Esophagus muscularis mucosa (tissue), 4 donors: ENCODE data around the gene RAB7B. TPM values are rescaled to one million over a fixed set of nuclear protein-coding genes. Genes with fewer than 3 reads are reported as not detected.

Experiments
- DNase-seq: peaks from one replicate; pipeline ENCODE4 v3.0.0-alpha.2; 2017; ENCODE audit errors: extremely low spot score
- H3K27ac ChIP-seq, 4 donors: fragments of 200-600 bp; sonication (generic); replicated peaks in 1 of 4; 1 replicate in 3 of 4; 2 replicates in 1 of 4; pipeline ENCODE4 v1.5.1; 2016 to 2019; ENCODE audit warnings: mild to moderate bottlenecking in 1 of 4
- H3K27me3 ChIP-seq, 4 donors: fragments of 200-600 bp; sonication (generic); one replicate each; pipeline versions ENCODE4 v1.5.1 to v1.6.0; 2016 to 2019
- H3K36me3 ChIP-seq, 4 donors: fragments of 200-600 bp; sonication (generic); one replicate each; pipeline ENCODE4 v1.5.1; 2016 to 2019
- H3K4me1 ChIP-seq, 4 donors: fragments of 200-600 bp; sonication (generic); one replicate each; pipeline ENCODE4 v1.5.1; 2016 to 2019
- H3K4me3 ChIP-seq, 4 donors: fragments of 200-600 bp; sonication (generic); 1 replicate in 2 of 4; 2 replicates in 2 of 4; pipeline ENCODE4 v1.5.1; 2016 to 2019; ENCODE audit warnings: mild to moderate bottlenecking in 4 of 4, moderate library complexity in 1 of 4
- H3K9me3 ChIP-seq, 4 donors: fragments of 200-600 bp; sonication (generic); 1 replicate in 3 of 4; 2 replicates in 1 of 4; pipeline ENCODE4 v1.5.1; 2016 to 2019
- CTCF ChIP-seq, 3 experiments: fragments of 200-600 bp in 2 of 3; fragments of 450-650 bp in 1 of 3; sonication (generic) in 2 of 3; IDR thresholded peaks; one replicate each; pipeline ENCODE4 v1.5.1; 2017 to 2019; ENCODE audit warnings: antibody characterized with exemption in 3 of 3, mild to moderate bottlenecking in 2 of 3, moderate library complexity in 1 of 3
- EP300 ChIP-seq: sonication (generic); formaldehyde crosslinking; IDR thresholded peaks from one replicate; pipeline ENCODE4 v1.6.1; 2017; ENCODE audit warnings: antibody characterized with exemption
- POLR2A ChIP-seq: fragments of 450-650 bp; IDR thresholded peaks from one replicate; pipeline ENCODE4 v1.6.1; 2017; ENCODE audit warnings: antibody characterized with exemption, moderate library complexity, mild to moderate bottlenecking, low read depth
- POLR2AphosphoS5 ChIP-seq, 2 donors: sonication (generic); formaldehyde crosslinking; IDR thresholded peaks; one replicate each; pipeline ENCODE4 v1.6.1; 2017; ENCODE audit warnings: antibody characterized with exemption in 2 of 2
- WGBS: methylation state at CpG from one replicate; pipeline ENCODE4 v1.1.5; 2018; 5-methylcytosine and 5-hydroxymethylcytosine counted together
- intact Hi-C: fragments of 100-400 bp; cut with DNase I; formaldehyde crosslinking; loops from one replicate; pipeline ENCODE4 v1.15.1; 2023
- total RNA-seq, 4 donors: library from RNA; depleted of rRNA; stranded (reverse); fragments of >200 nt; gene quantifications; one replicate each; pipeline versions ENCODE4 v1.1.0 to v1.2.1, GENCODE V29; 2016

Gene RAB7B
- total RNA-seq, 4 donors from 2014 or later, result 0.32 to 2.5 (median 1.8) TPM

GRCh38 chr1:206048582-206048981 is 45.4 kb upstream of the RAB7B start:
- Histone ChIP-seq H3K36me3 (no peaks in the 10 kb centered on the region), H3K4me1 (no peaks in the 10 kb centered on the region), H3K9me3 (no peaks in the 10 kb centered on the region), H3K4me3 (no peak overlapping the region), H3K27ac (no peak overlapping the region), H3K27me3 (no peaks in the 10 kb centered on the region)
- TF ChIP-seq EP300 (no peak), POLR2A (no peak), CTCF (IDR thresholded peaks at IDR 0.05) (no peak), POLR2AphosphoS5 (IDR thresholded peaks at IDR 0.05) (no peak)
- DNase-seq, result no peak
- intact Hi-C loops, result no loop called here
- 78% methylated on average over 6 of the region's 6 CpGs for WGBS

DNA sequence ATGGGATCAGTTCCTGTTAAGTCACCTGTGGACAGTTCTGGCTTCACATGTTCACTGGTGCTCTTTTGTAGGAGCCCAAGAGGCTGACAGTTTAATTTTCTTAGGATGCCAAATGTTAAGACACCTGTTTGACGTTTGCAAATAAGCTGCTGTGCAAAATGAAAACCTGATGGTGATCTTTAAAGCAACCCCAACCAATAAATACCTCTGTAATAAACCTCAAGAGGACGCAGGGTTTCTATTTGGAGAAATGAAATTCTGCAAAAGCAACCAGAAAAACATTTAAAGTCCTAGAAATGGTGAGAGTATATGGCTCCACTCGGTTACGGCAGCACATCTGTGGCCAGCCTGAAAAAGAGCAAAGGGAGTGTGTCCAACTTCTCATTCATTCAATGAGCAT is 44.1 kb upstream of the RAB7B start:
- H3K27me3 ChIP-seq, result peaks cover 0 to 5% (median 0%) of the 10 kb centered on the region in 4 donors
- no peak for DNase-seq
- intact Hi-C loops, result no loop called here
- no peaks in the 10 kb centered on the region for H3K4me1 ChIP-seq
- WGBS, result 62% methylated on average over 4 of the region's 4 CpGs
- no peaks in the 10 kb centered on the region for H3K9me3 ChIP-seq
- no peaks in the 10 kb centered on the region for H3K36me3 ChIP-seq
- no peak overlapping the region for H3K27ac ChIP-seq
- TF ChIP-seq EP300 (no peak), CTCF (IDR thresholded peaks at IDR 0.05) (no peak), POLR2AphosphoS5 (IDR thresholded peaks at IDR 0.05) (no peak), POLR2A (no peak)
- H3K4me3 ChIP-seq, result no peak overlapping the region

GRCh38 chr1:206041640-206042039 is 38.4 kb upstream of the RAB7B start:
- Histone ChIP-seq H3K27me3 (peaks cover 0 to 28% (median 0%) of the 10 kb centered on the region in 4 donors), H3K27ac (no peak overlapping the region), H3K36me3 (no peaks in the 10 kb centered on the region), H3K9me3 (no peaks in the 10 kb centered on the region), H3K4me3 (no peak overlapping the region), H3K4me1 (no peaks in the 10 kb centered on the region)
- WGBS, result 59% methylated on average over 7 of the region's 7 CpGs
- DNase-seq, result peak; percentile 45
- intact Hi-C loops, result no loop called here
- no peak for TF ChIP-seq POLR2A
- TF ChIP-seq POLR2AphosphoS5 (IDR thresholded peaks at IDR 0.05), result no peak
- no peak for TF ChIP-seq CTCF (IDR thresholded peaks at IDR 0.05)
- no peak for TF ChIP-seq EP300

- intact Hi-C loops, result no loop called here
- H3K4me3 ChIP-seq, result no peak overlapping the region
- DNase-seq, result no peak
- no peaks in the 10 kb centered on the region for H3K4me1 ChIP-seq
- no peak overlapping the region for H3K27ac ChIP-seq
- TF ChIP-seq POLR2A (no peak), EP300 (no peak), CTCF (IDR thresholded peaks at IDR 0.05) (no peak), POLR2AphosphoS5 (IDR thresholded peaks at IDR 0.05) (no peak)
- no peaks in the 10 kb centered on the region for H3K36me3 ChIP-seq
- H3K9me3 ChIP-seq, result no peaks in the 10 kb centered on the region
- H3K27me3 ChIP-seq, result peaks cover 0 to 31% (median 0%) of the 10 kb centered on the region in 4 donors
- WGBS, result 60% methylated on average over 5 of the region's 5 CpGs
These were observed 37.1 kb upstream of the RAB7B start for GRCh38 chr1:206040328-206040727.
